C4-2B (cell line): Measurements from ENCODE around the gene NIPBL.

Experiments
- ZFX ChIP-seq: fragments of 450-650 bp; IDR thresholded peaks from 2 replicates; pipeline ENCODE4 v1.6.1; 2017
- TF ChIP-seq, protein P1 (sequence below): fragments of 450-650 bp; conservative IDR thresholded peaks from 2 replicates; pipeline ENCODE4 v1.5.1; 2017; ENCODE audit warnings: mild to moderate bottlenecking

GRCh38 chr5:37111426-37112382 lies 235.1 kb downstream of the NIPBL start:
- TF ChIP-seq, protein P1, sequence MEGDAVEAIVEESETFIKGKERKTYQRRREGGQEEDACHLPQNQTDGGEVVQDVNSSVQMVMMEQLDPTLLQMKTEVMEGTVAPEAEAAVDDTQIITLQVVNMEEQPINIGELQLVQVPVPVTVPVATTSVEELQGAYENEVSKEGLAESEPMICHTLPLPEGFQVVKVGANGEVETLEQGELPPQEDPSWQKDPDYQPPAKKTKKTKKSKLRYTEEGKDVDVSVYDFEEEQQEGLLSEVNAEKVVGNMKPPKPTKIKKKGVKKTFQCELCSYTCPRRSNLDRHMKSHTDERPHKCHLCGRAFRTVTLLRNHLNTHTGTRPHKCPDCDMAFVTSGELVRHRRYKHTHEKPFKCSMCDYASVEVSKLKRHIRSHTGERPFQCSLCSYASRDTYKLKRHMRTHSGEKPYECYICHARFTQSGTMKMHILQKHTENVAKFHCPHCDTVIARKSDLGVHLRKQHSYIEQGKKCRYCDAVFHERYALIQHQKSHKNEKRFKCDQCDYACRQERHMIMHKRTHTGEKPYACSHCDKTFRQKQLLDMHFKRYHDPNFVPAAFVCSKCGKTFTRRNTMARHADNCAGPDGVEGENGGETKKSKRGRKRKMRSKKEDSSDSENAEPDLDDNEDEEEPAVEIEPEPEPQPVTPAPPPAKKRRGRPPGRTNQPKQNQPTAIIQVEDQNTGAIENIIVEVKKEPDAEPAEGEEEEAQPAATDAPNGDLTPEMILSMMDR: no peak
- TF ChIP-seq ZFX: no peak
